ENCODE data around the gene ALDH3A1. TPM values are rescaled to one million over a fixed set of nuclear protein-coding genes. Genes with fewer than 3 reads are reported as not detected.

Gene ALDH3A1
- total and polyA plus RNA-seq, 2 experiments from 2014 or later: 0.17 to 0.21 TPM

- no peak for ATAC-seq
- H3K79me2 ChIP-seq (replicated peaks; ENCODE audit: insufficient read depth): no peaks in the 10 kb centered on the region
- H3K4me3 ChIP-seq: no peak overlapping the region
- H3K27me3 Mint-ChIP-seq (ENCODE audit: insufficient read depth, low read depth, poor library complexity): peaks cover 13% of the 10 kb centered on the region
- H3K4me1 Mint-ChIP-seq: peaks cover 4% of the 10 kb centered on the region; the same call in 2 of the 3 replicates
- H3K9me2 ChIP-seq (ENCODE audit: insufficient read depth): no peaks in the 10 kb centered on the region
- no peak overlapping the region for H3K27ac ChIP-seq (ENCODE audit: low read depth)
- no peak overlapping the region for H3K4me3 Mint-ChIP-seq
- no peak overlapping the region for H2AFZ ChIP-seq
- TF ChIP-seq REST (IDR thresholded peaks at IDR 0.05; ENCODE audit: unreplicated experiment) (no peak), POLR2AphosphoS5 (IDR thresholded peaks at IDR 0.05; ENCODE audit: low read depth) (no peak), ZNF331 (CRISPR knock-in tag; IDR thresholded peaks at IDR 0.05; ENCODE audit: low read depth) (no peak), ZNF114 (CRISPR knock-in tag; IDR thresholded peaks at IDR 0.05) (no peak), EZH2 (IDR thresholded peaks at IDR 0.05; ENCODE audit: low read depth, unreplicated experiment) (no peak), CTCF (conservative IDR thresholded peaks at IDR 0.05; ENCODE audit: low read depth in 2 of 2) (no peak), ZNF462 (CRISPR knock-in tag; IDR thresholded peaks at IDR 0.05) (no peak), ETS1 (IDR thresholded peaks at IDR 0.05) (no peak), CREB1 (CRISPR knock-in tag; IDR thresholded peaks at IDR 0.05; ENCODE audit: low read depth) (no peak)
- no peaks in the 10 kb centered on the region for H3K36me3 Mint-ChIP-seq (ENCODE audit: low read depth)
- no peaks in the 10 kb centered on the region; the same call in 2 of the 3 replicates for H3K9me3 Mint-ChIP-seq
- peaks cover 3% of the 10 kb centered on the region; the same call in 1 of the 2 replicates for H3K4me1 ChIP-seq (ENCODE audit: insufficient read depth)
- 0 out of 2 replicates have a peak, but pooled peaks cover 3% of the 10 kb centered on the region for H3F3A ChIP-seq (replicated peaks; ENCODE audit: low read depth)
- no peak overlapping the region for H3K27ac Mint-ChIP-seq
- H3K36me3 ChIP-seq (ENCODE audit: insufficient read depth): no peaks in the 10 kb centered on the region
- no peak overlapping the region for H3K4me2 ChIP-seq
- no peak for DNase-seq (ENCODE audit: low spot score)
- no peaks in the 10 kb centered on the region for H4K20me1 ChIP-seq (replicated peaks; ENCODE audit: insufficient read depth)
- peaks cover 5% of the 10 kb centered on the region; the same call in 1 of the 2 replicates for H3K27me3 ChIP-seq (ENCODE audit: insufficient read depth)
These were observed 7.2 kb downstream of the ALDH3A1 start for GRCh38 chr17:19740933-19741332.
